ENCODE data around the gene OGDH. TPM values are rescaled to one million over a fixed set of nuclear protein-coding genes. Genes with fewer than 3 reads are reported as not detected.

OGDH gene
- total and polyA plus RNA-seq, 2 of the 13 experiments (the other 11 are each of a cell fraction or from before 2014, with no cell fraction given), result 17.4 to 25.4 TPM

DNA sequence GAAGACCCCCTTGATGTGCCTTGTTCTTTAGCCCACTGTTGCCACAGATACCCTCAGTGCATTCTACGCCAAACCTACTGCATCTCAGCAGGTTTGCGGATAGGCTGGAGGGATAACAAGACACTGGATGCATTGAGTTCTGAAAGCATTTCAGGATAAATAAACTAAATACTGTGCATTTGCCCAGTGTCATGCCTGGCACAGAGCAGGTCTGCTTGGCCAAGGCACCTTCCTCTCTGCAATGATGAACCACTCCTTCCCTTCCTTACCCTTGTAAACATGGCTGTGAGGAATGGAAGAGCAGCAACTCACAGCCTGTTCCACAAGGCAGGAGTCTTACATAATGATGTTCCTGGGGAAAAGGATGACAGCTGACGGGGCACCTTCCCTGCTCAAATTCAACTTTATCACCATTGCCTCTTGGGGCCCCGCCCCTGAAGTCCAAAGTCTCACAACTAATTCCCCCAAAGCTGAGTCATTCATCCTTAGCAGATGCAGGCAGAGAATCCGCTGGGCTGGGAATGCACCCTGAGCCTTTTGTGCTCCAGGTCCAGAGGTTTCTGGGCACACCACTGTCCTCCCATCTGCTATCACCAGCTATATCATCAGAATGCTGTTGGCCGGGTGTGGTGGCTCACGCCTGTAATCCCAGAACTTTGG, 44.3 kb upstream of the OGDH start (continued):
- TF ChIP-seq ZNF720 (CRISPR knock-in tag; IDR thresholded peaks at IDR 0.05) (no peak), CBX5 (CRISPR knock-in tag; IDR thresholded peaks at IDR 0.05; ENCODE audit: borderline replicate concordance) (peak; percentile 33; the same call in 1 of the 2 replicates), SRSF9 (IDR thresholded peaks at IDR 0.05; ENCODE audit: borderline replicate concordance, insufficient read depth, low read depth, low read length, poor library complexity, severe bottlenecking) (no peak), NFRKB (IDR thresholded peaks at IDR 0.05) (no peak), YEATS2 (CRISPR knock-in tag; IDR thresholded peaks at IDR 0.05; ENCODE audit: borderline replicate concordance) (peak; percentile 55; the same call in 1 of the 2 replicates), KLF6 (CRISPR knock-in tag; IDR thresholded peaks at IDR 0.05) (0 out of 2 replicates have a peak, but pooled peaks have one; percentile 26), RFX3 (CRISPR knock-in tag; IDR thresholded peaks at IDR 0.05) (no peak), ZNF143 (CRISPR knock-in tag; IDR thresholded peaks at IDR 0.05) (peak; percentile 27; the same call in 1 of the 2 replicates), KDM6A (CRISPR knock-in tag; IDR thresholded peaks at IDR 0.05; ENCODE audit: low read depth) (peak; percentile 72; the same call in 1 of the 2 replicates), SNRNP70 (IDR thresholded peaks at IDR 0.05; ENCODE audit: low read depth, low read length) (no peak), MIXL1 (CRISPR knock-in tag; IDR thresholded peaks at IDR 0.05) (peak; percentile 53; the same call in 1 of the 2 replicates), IRX3 (CRISPR knock-in tag; IDR thresholded peaks at IDR 0.05; ENCODE audit: borderline replicate concordance, low read depth) (0 out of 2 replicates have a peak, but pooled peaks have one; percentile 39), SP5 (CRISPR knock-in tag; IDR thresholded peaks at IDR 0.05; ENCODE audit: borderline replicate concordance, low read depth) (peak; percentile 92), ZBTB21 (CRISPR knock-in tag; IDR thresholded peaks at IDR 0.05) (no peak), ZNF549 (CRISPR knock-in tag; IDR thresholded peaks at IDR 0.05) (no peak), RORA (CRISPR knock-in tag; IDR thresholded peaks at IDR 0.05) (no peak), ZNF629 (CRISPR knock-in tag; conservative IDR thresholded peaks at IDR 0.05) (0 out of 2 replicates have a peak, but pooled peaks have one; percentile 16), HNRNPH1 (optimal IDR thresholded peaks at IDR 0.05; ENCODE audit: low read depth, low read length) (no peak), FOXC1 (CRISPR knock-in tag; IDR thresholded peaks at IDR 0.05; ENCODE audit: borderline replicate concordance) (no peak), ZNF205 (CRISPR knock-in tag; IDR thresholded peaks at IDR 0.05) (peak; percentile 60; the same call in 1 of the 2 replicates), TBX2 (CRISPR knock-in tag; IDR thresholded peaks at IDR 0.05; ENCODE audit: borderline replicate concordance) (peak; percentile 75), JUNB (CRISPR knock-in tag; IDR thresholded peaks at IDR 0.05; ENCODE audit: borderline replicate concordance) (peak; percentile 68; the same call in 1 of the 2 replicates), ZNF644 (CRISPR knock-in tag; IDR thresholded peaks at IDR 0.05; ENCODE audit: low read depth) (peak; percentile 58; the same call in 1 of the 2 replicates), EHMT2 (IDR thresholded peaks at IDR 0.05; ENCODE audit: borderline replicate concordance, low read depth, low read length) (no peak; the same call in 1 of the 2 replicates)
- TF ChIP-seq, protein P1, sequence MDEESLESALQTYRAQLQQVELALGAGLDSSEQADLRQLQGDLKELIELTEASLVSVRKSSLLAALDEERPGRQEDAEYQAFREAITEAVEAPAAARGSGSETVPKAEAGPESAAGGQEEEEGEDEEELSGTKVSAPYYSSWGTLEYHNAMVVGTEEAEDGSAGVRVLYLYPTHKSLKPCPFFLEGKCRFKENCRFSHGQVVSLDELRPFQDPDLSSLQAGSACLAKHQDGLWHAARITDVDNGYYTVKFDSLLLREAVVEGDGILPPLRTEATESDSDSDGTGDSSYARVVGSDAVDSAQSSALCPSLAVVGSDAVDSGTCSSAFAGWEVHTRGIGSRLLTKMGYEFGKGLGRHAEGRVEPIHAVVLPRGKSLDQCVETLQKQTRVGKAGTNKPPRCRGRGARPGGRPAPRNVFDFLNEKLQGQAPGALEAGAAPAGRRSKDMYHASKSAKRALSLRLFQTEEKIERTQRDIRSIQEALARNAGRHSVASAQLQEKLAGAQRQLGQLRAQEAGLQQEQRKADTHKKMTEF (CRISPR knock-in tag; IDR thresholded peaks at IDR 0.05), result peak; percentile 77
- TF ChIP-seq, protein P2, sequence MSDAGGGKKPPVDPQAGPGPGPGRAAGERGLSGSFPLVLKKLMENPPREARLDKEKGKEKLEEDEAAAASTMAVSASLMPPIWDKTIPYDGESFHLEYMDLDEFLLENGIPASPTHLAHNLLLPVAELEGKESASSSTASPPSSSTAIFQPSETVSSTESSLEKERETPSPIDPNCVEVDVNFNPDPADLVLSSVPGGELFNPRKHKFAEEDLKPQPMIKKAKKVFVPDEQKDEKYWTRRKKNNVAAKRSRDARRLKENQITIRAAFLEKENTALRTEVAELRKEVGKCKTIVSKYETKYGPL (CRISPR knock-in tag; IDR thresholded peaks at IDR 0.05), result peak; percentile 95
- TF ChIP-seq, protein P3, sequence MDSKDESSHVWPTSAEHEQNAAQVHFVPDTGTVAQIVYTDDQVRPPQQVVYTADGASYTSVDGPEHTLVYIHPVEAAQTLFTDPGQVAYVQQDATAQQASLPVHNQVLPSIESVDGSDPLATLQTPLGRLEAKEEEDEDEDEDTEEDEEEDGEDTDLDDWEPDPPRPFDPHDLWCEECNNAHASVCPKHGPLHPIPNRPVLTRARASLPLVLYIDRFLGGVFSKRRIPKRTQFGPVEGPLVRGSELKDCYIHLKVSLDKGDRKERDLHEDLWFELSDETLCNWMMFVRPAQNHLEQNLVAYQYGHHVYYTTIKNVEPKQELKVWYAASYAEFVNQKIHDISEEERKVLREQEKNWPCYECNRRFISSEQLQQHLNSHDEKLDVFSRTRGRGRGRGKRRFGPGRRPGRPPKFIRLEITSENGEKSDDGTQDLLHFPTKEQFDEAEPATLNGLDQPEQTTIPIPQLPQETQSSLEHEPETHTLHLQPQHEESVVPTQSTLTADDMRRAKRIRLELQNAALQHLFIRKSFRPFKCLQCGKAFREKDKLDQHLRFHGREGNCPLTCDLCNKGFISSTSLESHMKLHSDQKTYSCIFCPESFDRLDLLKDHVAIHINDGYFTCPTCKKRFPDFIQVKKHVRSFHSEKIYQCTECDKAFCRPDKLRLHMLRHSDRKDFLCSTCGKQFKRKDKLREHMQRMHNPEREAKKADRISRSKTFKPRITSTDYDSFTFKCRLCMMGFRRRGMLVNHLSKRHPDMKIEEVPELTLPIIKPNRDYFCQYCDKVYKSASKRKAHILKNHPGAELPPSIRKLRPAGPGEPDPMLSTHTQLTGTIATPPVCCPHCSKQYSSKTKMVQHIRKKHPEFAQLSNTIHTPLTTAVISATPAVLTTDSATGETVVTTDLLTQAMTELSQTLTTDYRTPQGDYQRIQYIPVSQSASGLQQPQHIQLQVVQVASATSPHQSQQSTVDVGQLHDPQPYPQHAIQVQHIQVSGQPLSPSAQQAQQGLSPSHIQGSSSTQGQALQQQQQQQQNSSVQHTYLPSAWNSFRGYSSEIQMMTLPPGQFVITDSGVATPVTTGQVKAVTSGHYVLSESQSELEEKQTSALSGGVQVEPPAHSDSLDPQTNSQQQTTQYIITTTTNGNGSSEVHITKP (CRISPR knock-in tag; IDR thresholded peaks at IDR 0.05; ENCODE audit: low read depth), result 0 out of 2 replicates have a peak, but pooled peaks have one; percentile 45
